IPS-11a (cell line): ENCODE data around the gene TFF3.

Experiments used
- H3K4me3 ChIP-seq: one replicate; pipeline ENCODE4 v1.5.1; 2013; ENCODE audit warnings: low read depth, low read length, control low read depth

The TFF3 gene

GRCh38 chr21:42315296-42315891 is at the start of gene TFF3:
Gene TFF3, minus strand, starts transcription at chr21:42315409. Its CDS starts 35 bp downstream, at chr21:42315374.
- H3K4me3 ChIP-seq: no peak within 1 kb of the TSS

DNA sequence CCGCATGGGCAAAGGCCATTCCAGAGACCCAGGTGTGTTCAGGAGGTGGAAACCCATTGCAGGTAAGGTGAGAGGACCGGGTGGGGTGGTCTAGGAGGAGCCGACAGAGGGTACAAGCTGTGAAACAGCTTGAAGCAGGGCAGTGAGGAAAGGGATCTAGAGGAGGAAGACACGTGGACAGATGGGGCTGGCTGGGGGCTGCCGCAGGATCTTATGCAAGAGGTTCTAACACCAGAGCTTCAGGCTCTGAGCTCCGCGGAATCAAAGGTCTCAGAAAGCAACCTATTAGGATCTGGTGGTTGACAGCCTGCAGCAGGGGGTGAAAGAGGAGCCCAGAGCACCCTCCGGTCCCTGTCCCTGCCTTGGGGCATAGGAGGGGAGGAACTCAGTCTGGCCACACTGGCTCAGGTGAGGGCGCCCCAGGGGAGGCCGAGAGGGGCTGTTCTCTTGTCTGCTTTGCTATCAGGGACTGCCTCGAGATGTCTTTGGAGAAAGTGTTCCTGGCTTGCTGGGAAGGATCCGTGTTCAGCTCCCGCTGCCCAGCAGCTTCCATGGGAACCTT is 49.2 kb upstream of the TFF3 start:
- H3K4me3 ChIP-seq: no peak overlapping the region

GRCh38 chr21:42363312-42363711 is 48.1 kb upstream of the TFF3 start:
- no peak overlapping the region for H3K4me3 ChIP-seq

DNA sequence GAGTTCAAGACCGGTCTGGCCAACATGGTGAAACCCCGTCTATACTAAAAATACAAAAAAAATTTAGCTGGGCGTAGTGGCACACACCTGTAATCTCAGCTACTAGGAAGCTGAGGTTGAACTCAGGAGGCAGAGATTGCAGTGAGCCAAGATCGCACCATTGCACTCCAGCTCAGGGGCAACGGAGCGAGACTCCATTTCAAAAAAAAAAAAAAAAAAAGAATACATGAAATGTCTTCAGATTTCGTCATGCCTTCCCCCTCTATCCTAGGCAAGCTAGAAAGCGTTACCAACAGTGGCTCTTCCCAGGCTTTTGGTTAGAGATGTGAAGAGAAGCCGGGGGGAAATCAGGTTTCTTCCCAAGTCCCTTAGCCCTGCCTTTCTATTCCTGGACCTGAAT is 47.5 kb upstream of the TFF3 start:
- no peak overlapping the region for H3K4me3 ChIP-seq

DNA sequence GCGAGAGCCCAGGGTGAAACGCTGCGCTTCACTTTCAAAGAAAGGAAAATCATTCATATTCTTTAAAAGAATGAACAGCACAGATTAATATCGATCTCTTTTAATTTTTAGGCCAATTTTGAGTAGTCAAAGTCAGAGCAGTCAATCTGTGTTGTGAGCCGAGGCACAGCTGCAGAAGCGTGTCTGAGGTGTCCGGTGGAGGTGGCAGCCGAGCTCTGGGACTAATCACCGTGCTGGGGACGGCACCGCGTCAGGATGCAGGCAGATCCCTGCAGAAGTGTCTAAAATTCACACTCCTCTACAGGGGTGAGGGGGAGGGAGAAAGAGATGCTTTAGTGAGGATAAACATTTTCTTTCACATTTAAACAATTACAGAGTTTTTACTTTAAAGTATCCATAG is 47.0 kb upstream of the TFF3 start:
- H3K4me3 ChIP-seq: no peak overlapping the region

GRCh38 chr21:42361286-42361685 is 46.1 kb upstream of the TFF3 start:
- H3K4me3 ChIP-seq: no peak overlapping the region

DNA sequence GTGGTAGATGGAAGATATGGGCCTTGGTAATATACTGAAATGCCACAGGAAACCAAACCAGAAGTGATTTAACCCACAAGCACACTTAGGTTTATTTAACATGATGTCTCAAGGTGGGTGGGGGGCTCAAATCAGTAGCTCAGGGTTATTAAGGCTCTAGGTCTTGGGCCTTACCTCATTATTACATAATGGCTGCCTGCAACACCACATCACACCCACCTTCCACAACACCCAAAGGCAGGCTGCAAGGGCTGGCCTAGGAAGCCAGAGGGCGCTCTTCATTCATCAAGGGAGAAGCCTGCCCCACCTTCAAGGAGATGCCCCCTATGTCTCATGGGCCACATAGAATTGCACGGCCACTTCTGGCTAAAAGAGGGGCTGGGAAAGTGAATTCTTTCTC is 45.1 kb upstream of the TFF3 start:
- no peak overlapping the region for H3K4me3 ChIP-seq

DNA sequence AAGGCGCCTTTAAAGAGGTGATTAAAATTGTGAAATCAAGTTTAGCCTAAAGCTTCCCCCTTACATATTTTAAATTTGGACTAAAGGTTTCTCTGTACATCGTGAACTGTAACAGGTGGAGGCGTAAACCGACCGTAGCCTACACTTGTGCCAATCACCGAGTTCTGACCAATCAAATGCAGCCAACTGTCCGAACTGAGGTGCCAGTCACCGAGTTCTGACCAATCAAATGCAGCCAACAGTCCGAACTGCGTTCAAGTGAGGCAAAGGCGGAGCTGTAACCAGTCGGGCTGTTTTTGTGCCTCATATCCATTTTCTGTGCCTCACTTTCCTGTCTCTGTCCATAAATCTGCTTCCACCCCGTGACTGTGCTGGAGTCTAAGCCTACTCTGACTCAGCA is 43.7 kb upstream of the TFF3 start:
- no peak overlapping the region for H3K4me3 ChIP-seq

DNA sequence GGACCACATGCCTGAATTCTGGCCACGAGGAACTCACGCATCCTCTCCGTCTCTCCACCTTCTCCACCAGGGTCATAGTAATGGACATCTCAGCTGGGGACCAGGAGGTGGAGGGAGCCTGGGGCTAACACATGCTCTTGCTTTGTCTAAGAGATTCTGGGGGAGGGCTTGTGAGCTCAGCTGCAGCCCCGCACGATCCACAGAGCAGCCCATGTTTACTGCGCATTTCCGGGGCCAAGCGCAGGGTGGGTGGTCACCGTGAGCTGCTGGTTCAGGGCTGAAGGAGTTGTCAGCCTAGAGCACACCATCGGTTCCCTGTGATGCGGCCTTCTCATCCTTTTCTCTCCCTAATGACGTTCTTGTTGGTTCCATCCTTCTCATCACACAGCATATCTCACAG is 43.1 kb upstream of the TFF3 start:
- H3K4me3 ChIP-seq: no peak overlapping the region

DNA sequence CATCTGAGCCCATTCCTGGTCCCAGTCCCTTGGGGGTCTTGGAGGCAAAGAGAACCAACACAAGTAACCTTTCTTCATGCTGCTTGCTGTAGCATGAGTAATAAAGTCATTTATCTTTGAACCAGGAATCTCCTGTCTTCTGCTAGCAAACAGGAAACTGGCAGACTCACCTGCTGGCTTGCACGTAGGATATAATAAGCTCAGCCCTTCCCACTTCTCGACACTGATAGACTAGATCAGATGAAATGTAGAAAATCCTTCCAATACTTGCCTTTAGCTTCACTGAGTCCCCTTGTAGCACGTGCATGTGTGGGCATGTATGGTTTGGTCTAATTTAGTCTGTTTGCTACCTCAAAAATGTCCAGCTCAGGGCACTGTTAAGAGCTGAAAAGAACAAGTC is 42.1 kb upstream of the TFF3 start:
- no peak overlapping the region for H3K4me3 ChIP-seq

GRCh38 chr21:42356650-42357049 is 41.4 kb upstream of the TFF3 start:
- H3K4me3 ChIP-seq: no peak overlapping the region

- no peak overlapping the region for H3K4me3 ChIP-seq
These were observed 40.8 kb upstream of the TFF3 start for GRCh38 chr21:42356046-42356445.

DNA sequence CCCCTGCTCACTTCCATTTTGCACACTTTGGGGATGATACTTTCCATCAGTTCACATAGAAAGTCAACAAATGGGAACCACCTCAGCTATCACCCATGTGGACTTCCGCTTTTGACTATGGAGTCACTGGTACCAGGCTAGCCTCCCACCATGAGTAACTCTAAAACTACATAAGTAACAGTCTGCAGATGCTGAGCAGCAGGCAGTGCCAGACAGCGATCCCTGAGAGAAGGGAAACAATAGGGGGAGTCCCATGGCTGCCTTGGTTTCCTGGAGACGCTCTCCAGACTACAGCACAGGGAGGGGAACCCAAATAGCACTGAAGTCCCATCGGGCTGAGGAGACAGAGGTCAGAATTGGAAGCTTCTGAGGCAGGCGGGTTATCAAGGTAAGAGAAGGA is 38.4 kb upstream of the TFF3 start:
- no peak overlapping the region for H3K4me3 ChIP-seq

GRCh38 chr21:42352441-42353095 is 37.4 kb upstream of the TFF3 start:
- H3K4me3 ChIP-seq: no peak overlapping the region

GRCh38 chr21:42351626-42352440 is 36.6 kb upstream of the TFF3 start:
- H3K4me3 ChIP-seq: no peak overlapping the region

DNA sequence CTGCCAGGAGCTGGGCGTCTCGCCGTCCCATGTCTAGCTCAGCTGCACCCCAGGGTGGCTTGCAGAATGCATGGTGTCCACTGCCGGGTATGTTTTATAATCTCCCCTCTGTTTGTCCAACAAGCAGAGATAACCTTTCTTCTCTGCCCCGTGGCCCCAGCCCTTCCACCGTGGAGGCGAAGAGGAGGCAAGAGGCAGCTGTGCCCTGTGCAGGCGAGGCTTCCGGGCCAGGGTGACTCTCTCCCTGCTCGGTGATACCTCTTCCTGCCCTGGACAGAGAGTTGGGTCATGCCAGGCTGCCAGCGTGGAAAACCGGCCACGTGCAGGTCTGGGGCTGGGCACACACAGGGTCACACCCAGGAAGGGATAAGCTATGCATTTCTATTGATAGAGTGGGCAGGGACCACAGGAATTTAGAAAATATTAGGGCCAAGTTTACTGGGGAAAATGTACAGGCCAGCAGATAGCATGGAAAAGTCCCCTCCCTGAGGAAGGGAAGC is 35.8 kb upstream of the TFF3 start, which contains the start of gene TFF2:
Gene TFF2, minus strand, starts transcription at position 68 of the 500 bp plus-strand sequence. Its CDS starts 37 bp downstream, at position 31.
- H3K4me3 ChIP-seq: no peak within 1 kb of the TSS

- H3K4me3 ChIP-seq: no peak overlapping the region
These were observed 35.2 kb upstream of the TFF3 start for GRCh38 chr21:42350318-42350910.

- H3K4me3 ChIP-seq: no peak overlapping the region
These were observed 34.5 kb upstream of the TFF3 start for GRCh38 chr21:42349420-42350317.

DNA sequence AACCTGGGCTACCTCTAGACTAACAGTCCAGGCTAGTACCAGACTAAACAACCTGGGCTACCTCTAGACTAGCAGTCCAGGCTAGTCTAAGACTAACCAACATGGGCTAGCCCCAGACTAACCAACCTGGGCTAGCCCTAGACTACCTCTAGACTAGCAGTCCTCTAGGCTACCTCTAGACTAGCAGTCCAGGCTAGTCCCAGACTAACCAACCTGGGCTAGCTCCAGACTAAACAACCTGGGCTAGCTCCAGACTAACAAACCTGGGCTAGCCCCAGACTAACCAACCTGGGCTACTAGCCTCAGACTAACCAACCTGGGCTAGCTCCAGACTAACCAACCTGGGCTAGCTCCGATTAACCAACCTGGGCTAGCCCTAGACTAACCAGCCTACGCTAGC is 33.6 kb upstream of the TFF3 start:
- no peak overlapping the region for H3K4me3 ChIP-seq
